MM.1S (cell line): ENCODE measurements around the gene CNBD2.

ENCODE experiments used
- DNase-seq: peaks from one replicate; pipeline ENCODE4 v3.0.0-alpha.2; 2015
- H2AFZ ChIP-seq: fragments of 300-600 bp; sonication (generic); 2 replicates; pipeline ENCODE4 v1.6.0; 2016; ENCODE audit warnings: antibody characterized with exemption, low read length
- H3F3A ChIP-seq: fragments of 300-600 bp; sonication (generic); 2 replicates; pipeline ENCODE4 v1.6.1; 2016; ENCODE audit warnings: mild to moderate bottlenecking, antibody characterized with exemption, low read length, moderate library complexity, mixed read lengths; ENCODE audit not compliant: insufficient read depth
- H3K27ac ChIP-seq: fragments of 300-600 bp; sonication (generic); 2 replicates; pipeline ENCODE4 v1.5.1; 2016; ENCODE audit warnings: mild to moderate bottlenecking, low read length
- H3K27me3 ChIP-seq: fragments of 300-600 bp; sonication (generic); replicated peaks from 2 replicates; pipeline ENCODE4 v1.6.0; 2016; ENCODE audit warnings: low read length; ENCODE audit not compliant: insufficient read depth
- H3K36me3 ChIP-seq: fragments of 300-600 bp; sonication (generic); replicated peaks from 2 replicates; pipeline ENCODE4 v1.6.1; 2016; ENCODE audit warnings: mild to moderate bottlenecking, low read length, mixed read lengths; ENCODE audit not compliant: insufficient read depth
- H3K4me1 ChIP-seq: fragments of 300-600 bp; sonication (generic); 2 replicates; pipeline ENCODE4 v1.6.1; 2016; ENCODE audit warnings: low read length, mixed read lengths
- H3K4me2 ChIP-seq: fragments of 300-600 bp; sonication (generic); 2 replicates; pipeline ENCODE4 v1.6.0; 2016; ENCODE audit warnings: low read depth, low read length
- H3K4me3 ChIP-seq: fragments of 300-600 bp; sonication (generic); 2 replicates; pipeline ENCODE4 v1.5.1; 2016; ENCODE audit warnings: low read length, mixed read lengths
- H3K79me2 ChIP-seq: fragments of 300-600 bp; sonication (generic); 2 replicates; pipeline ENCODE4 v1.6.1; 2016; ENCODE audit warnings: mixed run types, low read length, mixed read lengths
- H3K9ac ChIP-seq: fragments of 300-600 bp; sonication (generic); 2 replicates; pipeline ENCODE4 v1.6.1; 2016; ENCODE audit warnings: low read length, mixed read lengths
- H3K9me2 ChIP-seq: fragments of 300-600 bp; sonication (generic); replicated peaks from 2 replicates; pipeline ENCODE4 v1.6.1; 2016; ENCODE audit warnings: mild to moderate bottlenecking, low read length, mixed read lengths; ENCODE audit not compliant: insufficient read depth
- H3K9me3 ChIP-seq: fragments of 300-600 bp; sonication (generic); replicated peaks from 2 replicates; pipeline ENCODE4 v1.6.1; 2016; ENCODE audit warnings: mild to moderate bottlenecking, low read length, mixed read lengths; ENCODE audit not compliant: insufficient read depth
- H4K20me1 ChIP-seq: fragments of 300-600 bp; sonication (generic); 2 replicates; pipeline ENCODE4 v1.6.1; 2016; ENCODE audit warnings: mild to moderate bottlenecking, low read length, moderate library complexity, mixed read lengths; ENCODE audit not compliant: insufficient read depth
- EZH2 ChIP-seq: fragments of 300-600 bp; sonication (generic); optimal IDR thresholded peaks from 2 replicates; pipeline ENCODE3; 2017; ENCODE audit warnings: low read depth, mild to moderate bottlenecking, antibody characterized with exemption, low read length, mixed read lengths
- EZH2phosphoT487 ChIP-seq: fragments of 300-600 bp; sonication (generic); IDR thresholded peaks from 2 replicates; pipeline ENCODE4 v1.6.1; 2018; ENCODE audit warnings: antibody characterized with exemption, low read length
- TF ChIP-seq, protein P1 (sequence below): fragments of 300-600 bp; sonication (generic); IDR thresholded peaks from 2 replicates; pipeline ENCODE4 v1.5.1; 2016; ENCODE audit warnings: antibody characterized with exemption, low read length, mixed read lengths

Gene CNBD2

GRCh38 chr20:36008461-36009035, 40.2 kb downstream of the CNBD2 start:
- Histone ChIP-seq H3K27ac (no peak overlapping the region), H3F3A (no peaks in the 10 kb centered on the region), H3K9me2 (no peaks in the 10 kb centered on the region), H3K9me3 (no peaks in the 10 kb centered on the region), H3K4me2 (no peak overlapping the region), H3K4me1 (no peaks in the 10 kb centered on the region), H4K20me1 (no peaks in the 10 kb centered on the region), H3K27me3 (no peaks in the 10 kb centered on the region), H3K36me3 (no peaks in the 10 kb centered on the region), H3K4me3 (no peak overlapping the region), H2AFZ (no peak overlapping the region), H3K9ac (no peak overlapping the region), H3K79me2 (no peaks in the 10 kb centered on the region)
- TF ChIP-seq, protein P1, sequence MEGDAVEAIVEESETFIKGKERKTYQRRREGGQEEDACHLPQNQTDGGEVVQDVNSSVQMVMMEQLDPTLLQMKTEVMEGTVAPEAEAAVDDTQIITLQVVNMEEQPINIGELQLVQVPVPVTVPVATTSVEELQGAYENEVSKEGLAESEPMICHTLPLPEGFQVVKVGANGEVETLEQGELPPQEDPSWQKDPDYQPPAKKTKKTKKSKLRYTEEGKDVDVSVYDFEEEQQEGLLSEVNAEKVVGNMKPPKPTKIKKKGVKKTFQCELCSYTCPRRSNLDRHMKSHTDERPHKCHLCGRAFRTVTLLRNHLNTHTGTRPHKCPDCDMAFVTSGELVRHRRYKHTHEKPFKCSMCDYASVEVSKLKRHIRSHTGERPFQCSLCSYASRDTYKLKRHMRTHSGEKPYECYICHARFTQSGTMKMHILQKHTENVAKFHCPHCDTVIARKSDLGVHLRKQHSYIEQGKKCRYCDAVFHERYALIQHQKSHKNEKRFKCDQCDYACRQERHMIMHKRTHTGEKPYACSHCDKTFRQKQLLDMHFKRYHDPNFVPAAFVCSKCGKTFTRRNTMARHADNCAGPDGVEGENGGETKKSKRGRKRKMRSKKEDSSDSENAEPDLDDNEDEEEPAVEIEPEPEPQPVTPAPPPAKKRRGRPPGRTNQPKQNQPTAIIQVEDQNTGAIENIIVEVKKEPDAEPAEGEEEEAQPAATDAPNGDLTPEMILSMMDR: no peak
- no peak for TF ChIP-seq EZH2
- TF ChIP-seq EZH2phosphoT487: no peak
- DNase-seq: no peak

DNA sequence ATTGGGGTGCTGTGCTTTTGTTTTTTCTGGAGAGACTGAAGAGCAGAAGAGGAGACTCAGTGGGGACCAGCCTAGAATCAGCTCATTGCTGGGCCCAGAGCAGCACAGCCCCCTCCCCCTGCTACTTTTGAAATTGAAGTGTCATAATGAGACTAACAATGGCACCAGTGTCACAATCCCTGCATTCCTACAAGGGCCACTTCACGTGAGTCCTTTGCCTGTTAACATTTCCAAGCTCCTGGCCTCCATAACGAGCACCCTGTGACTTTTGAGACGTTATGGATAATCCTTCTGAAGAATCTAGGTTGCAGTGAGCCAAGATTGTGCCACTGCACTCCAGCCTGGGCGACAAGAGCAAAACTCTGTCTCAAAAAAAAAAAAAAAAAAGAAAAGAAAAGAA, 41.7 kb downstream of the CNBD2 start:
- TF ChIP-seq, protein P1: no peak
- TF ChIP-seq EZH2phosphoT487 (no peak), EZH2 (no peak)
- Histone ChIP-seq H3K36me3 (no peaks in the 10 kb centered on the region), H3K4me1 (no peaks in the 10 kb centered on the region), H3K27ac (no peak overlapping the region), H3K27me3 (no peaks in the 10 kb centered on the region), H3K4me2 (no peak overlapping the region), H4K20me1 (no peaks in the 10 kb centered on the region), H3K9ac (no peak overlapping the region), H2AFZ (no peak overlapping the region), H3F3A (no peaks in the 10 kb centered on the region), H3K9me3 (no peaks in the 10 kb centered on the region), H3K79me2 (no peaks in the 10 kb centered on the region), H3K9me2 (no peaks in the 10 kb centered on the region), H3K4me3 (no peak overlapping the region)
- no peak for DNase-seq

DNA sequence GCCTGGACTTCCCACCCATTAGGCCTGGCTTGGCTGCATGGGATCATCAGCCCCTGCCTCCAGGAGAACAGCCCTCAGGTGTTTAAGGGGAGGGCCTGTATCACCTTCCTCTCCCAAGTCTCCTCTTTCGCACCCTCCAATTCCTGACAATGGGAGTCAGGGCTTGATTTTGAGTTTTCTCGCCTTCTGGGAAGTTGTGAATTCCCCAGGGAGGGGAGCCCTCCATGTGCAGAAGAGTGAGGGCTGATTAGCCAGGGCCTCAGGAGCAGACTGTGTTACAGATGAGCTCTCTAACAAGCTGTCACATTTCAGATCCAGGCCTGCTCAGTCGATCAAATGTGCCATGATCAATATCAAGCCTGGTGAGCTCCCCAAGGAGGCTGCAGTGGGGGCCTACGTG, 42.4 kb downstream of the CNBD2 start:
- no peak for DNase-seq
- H3K9ac ChIP-seq: no peak overlapping the region
- no peak overlapping the region for H2AFZ ChIP-seq
- H3K27me3 ChIP-seq: no peaks in the 10 kb centered on the region
- TF ChIP-seq, protein P1: no peak
- TF ChIP-seq EZH2 (no peak), EZH2phosphoT487 (no peak)
- H3K9me3 ChIP-seq: no peaks in the 10 kb centered on the region
- no peaks in the 10 kb centered on the region for H3K4me1 ChIP-seq
- no peak overlapping the region for H3K4me2 ChIP-seq
- H3K79me2 ChIP-seq: no peaks in the 10 kb centered on the region
- no peaks in the 10 kb centered on the region for H4K20me1 ChIP-seq
- H3K27ac ChIP-seq: no peak overlapping the region
- H3K4me3 ChIP-seq: no peak overlapping the region
- no peaks in the 10 kb centered on the region for H3K36me3 ChIP-seq
- H3F3A ChIP-seq: no peaks in the 10 kb centered on the region
- no peaks in the 10 kb centered on the region for H3K9me2 ChIP-seq
